Muscle of back (tissue), 10 donors: ENCODE measurements around the gene IBTK. TPM values are rescaled to one million over a fixed set of nuclear protein-coding genes. Genes with fewer than 3 reads are reported as not detected.

Experiments
- polyA plus RNA-seq, 10 donors: library from polyadenylated mRNA; unstranded; fragments of 120-200 nt; gene quantifications; one replicate each; pipeline ENCODE4 v1.2.1, GENCODE V29; 2013; ENCODE audit not compliant: insufficient read length in 10 of 10

The IBTK gene
- polyA plus RNA-seq, 10 donors: 28.0 to 44.8 (median 37.0) TPM

Other genes with a start within 250 kb of the IBTK start
- gene TPBG, start 116.1 kb upstream of the IBTK start, polyA plus RNA-seq: 10 to 100 TPM in 8 of 10 donors, 1 to 10 TPM in 2; 8.9 to 27.8 (median 12.9) TPM